UCSD-AML1 (cell line): ENCODE measurements around the gene CUL4A.

ENCODE experiments used
- DNase-seq: peaks from one replicate; lab custom pipeline; 2025; ENCODE audit not compliant: unreplicated experiment; lab: John Stamatoyannopoulos, UW

Gene CUL4A

GRCh38 chr13:113207890-113208420 lies 1.5 kb upstream of the CUL4A start:
- peak; percentile 64 for DNase-seq

GRCh38 chr13:113208421-113209335 lies 735 bp upstream of the CUL4A start, which contains the start of gene PCID2:
PCID2 (minus strand) TSS chr13:113208669; CDS start chr13:113208634, 35 bp downstream.
- DNase-seq, result peak; percentile 91

- peak; percentile 54 for DNase-seq
These were observed 477 bp downstream of the CUL4A start for GRCh38 chr13:113209759-113210421.

GRCh38 chr13:113210833-113211232 lies 1.4 kb downstream of the CUL4A start:
- no peak for DNase-seq

- DNase-seq, result no peak
These were observed 2.4 kb downstream of the CUL4A start for GRCh38 chr13:113211774-113212173.

GRCh38 chr13:113216254-113217048 lies 7.0 kb downstream of the CUL4A start:
- DNase-seq, result no peak

- no peak for DNase-seq
These were observed 9.2 kb downstream of the CUL4A start for GRCh38 chr13:113218586-113218985.

GRCh38 chr13:113219256-113219940 lies 10.0 kb downstream of the CUL4A start:
- no peak for DNase-seq

- DNase-seq, result no peak
These were observed 10.8 kb downstream of the CUL4A start for GRCh38 chr13:113220141-113220598.

GRCh38 chr13:113220877-113221276 lies 11.5 kb downstream of the CUL4A start:
- no peak for DNase-seq

GRCh38 chr13:113223070-113223469 lies 13.7 kb downstream of the CUL4A start:
- DNase-seq, result no peak

GRCh38 chr13:113224486-113224885 lies 15.1 kb downstream of the CUL4A start:
- DNase-seq, result no peak

- no peak for DNase-seq
These were observed 16.1 kb downstream of the CUL4A start for GRCh38 chr13:113225515-113225914.

GRCh38 chr13:113226873-113227450 lies 17.5 kb downstream of the CUL4A start:
- no peak for DNase-seq

GRCh38 chr13:113229161-113229560 lies 19.7 kb downstream of the CUL4A start:
- no peak for DNase-seq

GRCh38 chr13:113229791-113230190 lies 20.4 kb downstream of the CUL4A start:
- no peak for DNase-seq

- DNase-seq, result no peak
These were observed 22.1 kb downstream of the CUL4A start for GRCh38 chr13:113231306-113232207.

- DNase-seq, result no peak
These were observed 23.0 kb downstream of the CUL4A start for GRCh38 chr13:113232208-113233003.
